Astrocyte (in vitro differentiated cells and primary cell): Measurements from ENCODE around the gene KCNA4.

ENCODE experiments used
- EZH2 ChIP-seq: IDR thresholded peaks from 2 replicates; pipeline ENCODE4 v1.6.1; 2012; ENCODE audit warnings: mild to moderate bottlenecking, low read length, inconsistent platforms; ENCODE audit not compliant: insufficient read depth
- TF ChIP-seq, protein P1 (sequence below): IDR thresholded peaks from 2 replicates; pipeline ENCODE4 v1.5.1; 2011; ENCODE audit warnings: low read depth, mild to moderate bottlenecking, inconsistent platforms, low read length, moderate library complexity; ENCODE audit not compliant: insufficient read depth

DNA sequence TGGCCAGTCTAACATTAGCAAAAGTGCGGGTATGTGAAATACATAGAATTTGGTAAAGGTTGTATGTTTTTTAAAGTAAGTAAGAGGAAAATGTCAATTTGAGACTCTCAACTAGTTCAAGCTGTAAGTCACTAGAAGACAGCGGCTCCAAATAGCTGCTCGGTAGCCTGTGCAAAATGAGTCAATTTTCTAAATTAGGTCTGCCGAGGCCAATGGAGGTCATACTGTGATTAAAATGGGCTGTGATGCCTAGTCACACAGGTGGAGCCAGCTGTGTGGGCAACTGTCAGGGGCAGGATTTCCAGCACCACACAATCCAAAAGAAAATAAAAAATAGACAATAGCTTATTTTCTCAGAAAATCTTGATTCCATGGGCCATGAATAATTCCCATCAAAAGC lies 32.3 kb downstream of the KCNA4 start:
- TF ChIP-seq, protein P1, sequence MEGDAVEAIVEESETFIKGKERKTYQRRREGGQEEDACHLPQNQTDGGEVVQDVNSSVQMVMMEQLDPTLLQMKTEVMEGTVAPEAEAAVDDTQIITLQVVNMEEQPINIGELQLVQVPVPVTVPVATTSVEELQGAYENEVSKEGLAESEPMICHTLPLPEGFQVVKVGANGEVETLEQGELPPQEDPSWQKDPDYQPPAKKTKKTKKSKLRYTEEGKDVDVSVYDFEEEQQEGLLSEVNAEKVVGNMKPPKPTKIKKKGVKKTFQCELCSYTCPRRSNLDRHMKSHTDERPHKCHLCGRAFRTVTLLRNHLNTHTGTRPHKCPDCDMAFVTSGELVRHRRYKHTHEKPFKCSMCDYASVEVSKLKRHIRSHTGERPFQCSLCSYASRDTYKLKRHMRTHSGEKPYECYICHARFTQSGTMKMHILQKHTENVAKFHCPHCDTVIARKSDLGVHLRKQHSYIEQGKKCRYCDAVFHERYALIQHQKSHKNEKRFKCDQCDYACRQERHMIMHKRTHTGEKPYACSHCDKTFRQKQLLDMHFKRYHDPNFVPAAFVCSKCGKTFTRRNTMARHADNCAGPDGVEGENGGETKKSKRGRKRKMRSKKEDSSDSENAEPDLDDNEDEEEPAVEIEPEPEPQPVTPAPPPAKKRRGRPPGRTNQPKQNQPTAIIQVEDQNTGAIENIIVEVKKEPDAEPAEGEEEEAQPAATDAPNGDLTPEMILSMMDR, result no peak
- no peak for TF ChIP-seq EZH2
